Activated CD8-positive, alpha-beta memory T cell treated with anti-CD3 and anti-CD28 coated beads for 4 hours (primary cell): ENCODE measurements around the gene RUNX2.

Experiments used
- DNase-seq, 2 donors: peaks; one replicate each; pipeline ENCODE4 v3.0.0-alpha.2; 2020; ENCODE audit warnings: low read depth in 2 of 2

The RUNX2 gene

GRCh38 chr6:45699663-45700062 is 371.5 kb downstream of the RUNX2 start:
- no peak for DNase-seq

GRCh38 chr6:45702849-45703739 is 375.0 kb downstream of the RUNX2 start:
- no peak for DNase-seq

- DNase-seq, result no peak
Measured at GRCh38 chr6:45704056-45704800, 376.1 kb downstream of the RUNX2 start.

- DNase-seq, result no peak
Measured at GRCh38 chr6:45705137-45705855, 377.2 kb downstream of the RUNX2 start.

GRCh38 chr6:45706319-45706718 is 378.2 kb downstream of the RUNX2 start:
- no peak for DNase-seq

GRCh38 chr6:45707176-45707575 is 379.0 kb downstream of the RUNX2 start:
- DNase-seq, result no peak

GRCh38 chr6:45709781-45710220 is 381.7 kb downstream of the RUNX2 start:
- DNase-seq, result no peak

- DNase-seq, result peak; percentile 11 to 45
Measured at GRCh38 chr6:45710304-45710821, 382.2 kb downstream of the RUNX2 start.

- no peak for DNase-seq
Measured at GRCh38 chr6:45712076-45712475, 383.9 kb downstream of the RUNX2 start.

GRCh38 chr6:45712786-45713185 is 384.7 kb downstream of the RUNX2 start:
- DNase-seq, result no peak
